Skin epidermis (tissue), 12 donors: Measurements from ENCODE around the gene DTNBP1.
A peak's percentile ranks its signal among the peaks of the same experiment; 100 is the strongest.
"Not testable (repeated sequence)": the region's sequence is repeated elsewhere in the genome, so short reads cannot be mapped to it uniquely, and the experiment has no call there.

Experiments
- H3K27ac ChIP-seq, 21 experiments: fragments of 200-600 bp; sonication (generic) in 11 of 21; one replicate each; pipeline ENCODE4 v1.5.0; 2020; ENCODE audit warnings: mild to moderate bottlenecking in 3 of 21, inconsistent platforms in 2 of 21, moderate library complexity in 2 of 21
- H3K4me3 ChIP-seq, 7 experiments: fragments of 200-600 bp; sonication (generic) in 2 of 7; one replicate each; pipeline ENCODE4 v1.5.0; 2020; ENCODE audit warnings: inconsistent platforms in 2 of 7, mild to moderate bottlenecking in 2 of 7, moderate library complexity in 1 of 7

DTNBP1 gene

GRCh38 chr6:15544321-15544900 is 118.4 kb downstream of the DTNBP1 start:
- no peak overlapping the region for H3K4me3 ChIP-seq
- no peak overlapping the region for H3K27ac ChIP-seq

- H3K4me3 ChIP-seq, H3K27ac ChIP-seq: not testable (repeated sequence)
Observed at GRCh38 chr6:15543332-15543917, 119.4 kb downstream of the DTNBP1 start.

GRCh38 chr6:15539722-15540270 is 123.0 kb downstream of the DTNBP1 start:
- H3K4me3 ChIP-seq: no peak overlapping the region
- H3K27ac ChIP-seq: no peak overlapping the region

DNA sequence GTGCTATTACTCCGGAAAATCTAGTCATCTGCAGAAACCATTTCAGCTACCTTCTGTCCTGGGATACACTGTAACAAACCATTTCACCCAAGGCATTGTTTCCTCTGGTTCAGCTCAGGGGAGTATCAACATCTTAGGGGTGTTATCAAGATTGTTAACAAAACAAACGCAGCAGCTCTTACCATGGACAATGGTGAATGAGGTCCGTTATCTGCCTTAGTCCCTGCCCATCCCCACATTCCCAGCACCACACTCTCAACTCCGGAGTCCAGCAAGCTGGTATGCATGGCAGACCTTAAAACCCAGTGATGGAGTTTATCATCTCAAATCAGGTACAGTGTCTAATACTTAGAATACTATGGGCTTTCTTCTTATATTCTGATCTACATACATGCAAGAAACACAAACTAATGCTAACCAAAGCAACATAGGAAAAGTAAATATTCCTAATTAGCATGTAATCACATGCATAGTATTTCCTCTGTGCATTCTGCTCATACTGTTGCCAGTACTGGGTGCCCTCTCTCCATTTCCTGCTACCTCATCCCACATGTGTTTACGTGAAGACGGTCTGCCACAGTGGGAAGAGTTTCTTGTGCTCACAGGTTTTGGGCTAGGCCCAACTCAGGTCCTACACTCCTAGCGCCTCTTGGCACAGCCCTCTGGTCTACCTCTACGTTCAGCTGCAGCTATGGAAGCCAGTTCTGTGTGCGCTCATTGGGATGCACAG is 123.9 kb downstream of the DTNBP1 start:
- Histone ChIP-seq H3K4me3 (no peak overlapping the region), H3K27ac (no peak overlapping the region)

DNA sequence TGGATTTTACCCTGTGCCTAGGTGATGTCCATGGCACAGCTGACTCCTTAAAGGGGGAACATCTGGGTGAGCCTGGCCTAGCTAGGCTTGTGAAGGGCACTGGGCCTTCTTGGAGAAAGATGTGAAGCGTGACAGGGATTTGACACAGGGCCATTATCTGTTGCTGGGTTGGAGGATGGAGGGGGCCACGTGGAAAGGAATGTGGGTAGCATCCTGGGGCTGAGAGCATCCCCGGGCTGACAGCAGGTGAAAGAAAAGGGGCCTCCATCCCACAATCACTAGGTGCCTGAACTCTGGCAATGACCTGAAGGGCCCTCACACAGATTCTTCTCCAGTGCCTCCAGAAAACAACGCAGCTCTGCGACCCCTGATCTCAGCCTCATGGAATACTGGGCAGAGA is 124.7 kb downstream of the DTNBP1 start:
- Histone ChIP-seq H3K4me3 (no peak overlapping the region), H3K27ac (no peak overlapping the region)

- no peak overlapping the region for H3K4me3 ChIP-seq
- peak overlapping the region in 1 of 21 experiments; percentile 35 for H3K27ac ChIP-seq
Observed at GRCh38 chr6:15536198-15536955, 126.5 kb downstream of the DTNBP1 start.

- no peak overlapping the region for H3K4me3 ChIP-seq
- peak overlapping the region in 1 of 21 experiments; percentile 1 for H3K27ac ChIP-seq
Observed at GRCh38 chr6:15535495-15536197, 127.2 kb downstream of the DTNBP1 start.

DNA sequence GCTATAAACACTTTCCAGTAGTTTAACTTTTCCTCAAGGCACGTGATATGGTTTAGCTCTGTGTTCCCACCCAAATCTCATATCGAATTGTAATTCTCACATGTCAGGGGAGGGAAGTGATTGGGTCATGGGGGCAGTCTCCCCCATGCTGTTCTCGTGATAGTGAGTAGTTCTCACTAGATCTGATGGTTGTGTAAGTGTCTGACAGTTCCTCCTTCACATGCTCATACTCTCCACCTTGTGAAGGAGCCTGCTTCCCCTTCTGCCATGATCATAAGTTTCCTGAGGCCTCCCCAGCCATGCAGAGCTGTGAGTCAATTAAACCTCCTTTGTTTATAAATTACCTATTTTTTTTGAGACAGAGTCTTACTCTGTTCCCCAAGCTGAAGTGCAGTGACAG is 127.9 kb downstream of the DTNBP1 start:
- Histone ChIP-seq H3K27ac (no peak overlapping the region), H3K4me3 (no peak overlapping the region)

- no peak overlapping the region for H3K4me3 ChIP-seq
- no peak overlapping the region for H3K27ac ChIP-seq
Observed at GRCh38 chr6:15533379-15534026, 129.3 kb downstream of the DTNBP1 start.

DNA sequence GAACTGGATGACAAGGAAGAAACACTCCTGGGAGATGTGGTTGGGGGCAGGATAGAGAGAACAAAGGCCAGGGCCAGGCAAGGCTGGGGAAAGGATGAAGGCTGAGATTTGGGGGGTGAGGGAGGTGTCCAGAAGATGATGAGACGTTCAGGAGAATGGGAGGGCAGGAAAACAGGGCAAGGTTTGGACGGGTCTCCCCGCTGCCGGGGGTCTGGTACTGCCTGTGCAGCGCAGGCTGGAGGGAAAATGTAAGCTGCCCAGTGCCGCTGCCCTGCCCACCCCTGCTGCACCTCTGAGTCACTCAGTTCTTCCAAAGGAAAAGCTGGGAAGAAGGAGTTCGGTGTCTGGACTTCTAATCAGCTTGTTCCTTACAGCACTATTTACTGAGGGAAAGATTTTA is 130.9 kb downstream of the DTNBP1 start:
- H3K27ac ChIP-seq: no peak overlapping the region
- no peak overlapping the region for H3K4me3 ChIP-seq

DNA sequence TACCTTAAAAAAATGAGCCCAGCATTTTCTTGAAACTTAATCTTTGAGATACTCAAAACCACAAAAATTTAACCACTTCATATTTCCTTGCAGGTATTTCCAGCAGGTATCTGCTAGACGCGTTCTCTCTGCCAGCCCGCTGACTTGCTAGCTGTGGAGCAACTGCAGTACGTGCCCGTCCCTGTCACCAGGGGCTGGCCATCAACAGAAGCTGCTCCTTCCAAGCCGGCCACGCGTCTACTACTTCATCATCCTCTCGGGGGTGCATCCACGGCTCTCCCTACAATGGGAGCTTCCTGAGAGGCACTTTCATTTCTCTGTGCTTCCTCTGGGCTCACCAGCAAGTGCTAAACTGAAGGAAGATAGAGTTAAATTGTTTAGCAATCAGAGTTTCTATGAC is 132.4 kb downstream of the DTNBP1 start:
- Histone ChIP-seq H3K4me3 (no peak overlapping the region), H3K27ac (no peak overlapping the region)

GRCh38 chr6:15528870-15529269 is 134.0 kb downstream of the DTNBP1 start:
- no peak overlapping the region for H3K4me3 ChIP-seq
- H3K27ac ChIP-seq: no peak overlapping the region

- H3K27ac ChIP-seq: no peak overlapping the region
- no peak overlapping the region for H3K4me3 ChIP-seq
Observed at GRCh38 chr6:15527838-15528617, 134.8 kb downstream of the DTNBP1 start.

DNA sequence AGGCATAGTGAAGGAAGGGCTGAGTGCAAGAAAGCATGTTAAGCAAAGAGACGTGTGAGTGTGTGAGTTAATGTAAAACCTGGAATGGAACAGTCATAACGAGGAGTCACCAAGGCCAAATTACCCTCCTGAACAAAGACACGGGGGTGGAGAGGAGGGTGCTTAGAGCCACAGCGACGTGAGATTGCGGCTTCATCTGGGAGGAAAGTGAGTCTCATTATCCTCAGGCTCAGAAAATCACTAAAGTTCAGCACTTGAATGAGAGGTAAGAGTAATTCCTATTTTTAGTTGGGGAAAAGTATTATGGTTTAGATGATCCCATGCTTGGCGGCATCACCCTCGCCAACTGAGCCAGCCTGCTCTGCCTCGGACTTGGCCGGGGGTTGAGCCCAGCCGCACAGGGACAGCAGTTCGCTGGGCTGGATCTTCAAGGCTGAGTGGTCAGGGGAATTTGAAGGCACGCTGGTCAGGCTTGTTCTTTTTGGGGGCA is 136.6 kb downstream of the DTNBP1 start:
- H3K4me3 ChIP-seq: no peak overlapping the region
- H3K27ac ChIP-seq: no peak overlapping the region

DNA sequence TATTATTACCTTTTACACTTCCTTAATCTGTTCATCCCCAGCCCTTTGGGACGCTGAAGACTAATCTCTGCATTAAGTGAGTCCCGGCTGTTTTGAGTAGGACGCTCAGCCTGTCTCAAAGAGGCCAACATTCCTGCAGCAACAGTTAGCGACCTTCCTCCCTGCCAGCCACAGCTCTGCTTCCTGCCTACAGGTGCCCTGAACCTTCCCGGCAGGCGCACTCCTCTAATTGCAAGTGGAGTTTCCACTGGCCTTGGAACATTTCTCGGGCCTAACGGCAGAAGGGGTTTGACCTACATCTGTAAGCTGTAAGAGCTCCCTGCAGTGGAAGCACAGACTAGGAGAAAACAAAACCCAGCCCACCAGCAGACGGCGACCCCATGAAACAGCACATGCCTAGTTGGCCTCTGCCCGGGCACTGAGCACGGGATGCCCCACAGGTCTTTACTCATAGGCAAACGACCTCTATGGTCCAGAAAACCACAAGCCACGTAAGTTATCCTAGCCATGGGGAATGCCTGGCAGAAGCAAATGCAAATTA is 137.9 kb downstream of the DTNBP1 start:
- no peak overlapping the region for H3K27ac ChIP-seq
- H3K4me3 ChIP-seq: no peak overlapping the region

- no peak overlapping the region for H3K4me3 ChIP-seq
- no peak overlapping the region for H3K27ac ChIP-seq
Observed at GRCh38 chr6:15523679-15524630, 138.9 kb downstream of the DTNBP1 start.
